Activated T-cell treated with anti-CD3 and anti-CD28 coated beads, Interleukin-2, amount 50 U/mL, for 72 hours (primary cell): ENCODE data around the gene APOL1. TPM values are rescaled to one million over a fixed set of nuclear protein-coding genes. Genes with fewer than 3 reads are reported as not detected.
"Not testable (repeated sequence)": the region's sequence is repeated elsewhere in the genome, so short reads cannot be mapped to it uniquely, and the experiment has no call there.

Source experiments
- ATAC-seq, 2 donors: fragments of 150-1000 bp; cut with Tn5 transposase; replicated peaks in 1 of 2; 2 replicates each; pipeline ENCODE4 v1.10.0; 2021; ENCODE audit warnings: moderate library complexity in 2 of 2, mild to moderate bottlenecking in 1 of 2
- DNase-seq, 2 donors: peaks; one replicate each; pipeline ENCODE4 v3.0.0; 2021 to 2022; ENCODE audit warnings: mixed read lengths in 1 of 2
- H3K27ac Mint-ChIP-seq: one replicate; pipeline ENCODE4 v1.8.0; 2022; ENCODE audit warnings: mild to moderate bottlenecking, moderate library complexity, mixed read lengths
- H3K27me3 Mint-ChIP-seq: one replicate; pipeline ENCODE4 v1.8.0; 2022; ENCODE audit warnings: low read depth, mixed read lengths
- H3K36me3 Mint-ChIP-seq, 2 donors: one replicate each; pipeline ENCODE4 v1.8.0; 2022; ENCODE audit warnings: mixed read lengths in 2 of 2, mild to moderate bottlenecking in 1 of 2; ENCODE audit not compliant: insufficient read depth in 2 of 2
- H3K4me1 Mint-ChIP-seq: one replicate; pipeline ENCODE4 v1.8.0; 2022; ENCODE audit warnings: low read depth, mixed read lengths
- H3K4me3 Mint-ChIP-seq, 2 donors: one replicate each; pipeline ENCODE4 v1.8.0; 2022; ENCODE audit warnings: mild to moderate bottlenecking in 2 of 2, mixed read lengths in 2 of 2, moderate library complexity in 2 of 2
- H3K9me3 Mint-ChIP-seq, 2 donors: one replicate each; pipeline ENCODE4 v1.8.0; 2022; ENCODE audit warnings: mixed read lengths in 2 of 2
- total RNA-seq, 2 donors: library from RNA; stranded (reverse); gene quantifications; one replicate each; pipeline ENCODE4 v1.2.3, GENCODE V29; 2022

Gene APOL1
- total RNA-seq, 2 donors from 2014 or later: 32.7 to 44.5 TPM

DNA sequence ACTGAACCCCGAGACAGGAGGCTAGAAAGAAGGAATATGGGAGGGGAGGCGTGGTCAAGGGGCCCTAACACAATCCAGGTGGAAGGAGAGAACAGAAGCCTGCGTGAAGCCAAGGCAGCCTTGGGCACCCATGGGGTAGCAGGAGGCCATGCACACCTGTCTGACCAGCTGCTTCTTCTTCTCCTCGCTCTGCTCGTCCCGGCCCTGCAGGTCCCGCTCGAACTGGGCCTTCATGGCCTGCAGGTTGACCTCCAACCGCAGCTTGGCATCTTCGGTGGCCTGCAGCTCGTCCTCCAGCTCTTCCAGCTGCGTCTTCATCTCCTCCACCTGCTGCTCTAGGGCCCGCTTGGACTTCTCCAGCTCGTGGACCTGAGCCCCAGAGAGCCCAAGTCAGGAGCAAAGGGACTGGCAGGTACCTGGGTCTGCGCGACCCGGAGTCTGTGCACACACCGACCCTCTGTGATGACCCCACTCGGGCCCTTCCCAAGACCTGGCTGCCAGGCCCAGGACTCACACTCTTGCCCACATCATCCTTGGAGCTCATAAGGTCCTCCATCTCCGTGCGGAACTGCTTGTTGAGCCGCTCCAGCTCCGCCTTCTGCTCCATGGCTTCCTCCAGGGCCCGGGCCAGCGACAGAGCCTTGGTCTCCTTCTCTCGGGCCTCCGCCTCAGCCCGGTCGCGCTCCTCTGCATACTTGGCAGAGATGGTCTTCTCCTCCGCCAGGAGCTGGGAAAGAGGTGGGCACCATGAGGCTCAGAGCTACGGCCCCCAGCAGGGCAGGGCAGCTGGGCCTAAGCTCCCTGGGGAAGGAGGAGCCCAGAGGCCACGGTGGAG lies 35.9 kb downstream of the APOL1 start:
- Mint-ChIP-seq H3K27me3 (no peaks in the 10 kb centered on the region), H3K36me3 (peaks cover 25 to 53% of the 10 kb centered on the region in 2 donors), H3K4me1 (peaks cover 15% of the 10 kb centered on the region), H3K4me3 (no peak overlapping the region), H3K27ac (peak overlapping the region; percentile 76), H3K9me3 (no peaks in the 10 kb centered on the region)
- ATAC-seq (no peak), DNase-seq (no peak)

DNA sequence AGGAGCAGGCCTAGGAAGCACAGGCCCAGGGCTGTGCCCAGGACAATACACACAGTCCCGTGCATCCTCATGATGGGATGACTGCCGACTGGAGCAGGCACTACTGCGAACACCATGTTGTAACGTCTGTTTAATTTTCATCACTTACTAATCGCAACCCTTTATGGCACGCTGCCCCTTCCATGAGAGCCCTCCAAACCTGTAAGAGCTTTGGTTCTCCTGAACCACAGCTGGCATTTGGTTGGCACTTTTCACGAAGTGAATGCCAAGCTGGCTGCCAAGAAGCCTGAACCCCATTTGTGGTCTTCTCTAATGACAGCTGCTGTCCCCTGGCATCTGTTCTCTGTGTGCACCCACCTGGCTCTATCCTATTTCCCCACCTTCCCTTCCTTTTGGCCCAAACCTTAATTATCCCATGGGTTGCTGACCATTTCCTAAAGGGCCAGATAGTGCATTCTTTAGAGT lies 36.5 kb downstream of the APOL1 start:
- no peaks in the 10 kb centered on the region for H3K9me3 Mint-ChIP-seq
- no peak overlapping the region for H3K4me3 Mint-ChIP-seq
- ATAC-seq (no peak), DNase-seq (no peak)
- peak overlapping the region; percentile 77 for H3K27ac Mint-ChIP-seq
- peaks cover 30 to 56% of the 10 kb centered on the region in 2 donors for H3K36me3 Mint-ChIP-seq
- H3K4me1 Mint-ChIP-seq: peaks cover 15% of the 10 kb centered on the region
- no peaks in the 10 kb centered on the region for H3K27me3 Mint-ChIP-seq

DNA sequence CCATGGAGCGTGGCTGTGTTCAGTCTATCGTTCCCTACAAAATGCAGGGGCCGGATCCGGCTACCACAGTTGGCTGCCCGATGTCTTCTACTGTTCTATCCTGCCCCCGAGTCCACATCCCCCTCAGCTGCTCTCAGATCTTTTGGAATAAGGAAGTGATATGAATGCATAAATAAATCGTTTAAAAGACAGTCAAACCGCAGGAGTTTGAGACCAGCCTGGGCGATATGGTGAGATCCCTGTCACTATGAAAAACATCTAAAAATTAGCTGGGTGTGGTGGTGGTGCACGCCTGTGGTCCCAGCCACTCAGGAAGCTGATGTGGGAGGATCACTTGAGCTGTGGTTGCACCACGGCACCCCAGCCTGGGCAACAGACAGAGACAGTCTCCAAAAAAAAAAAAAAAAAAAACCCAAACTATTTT lies 37.0 kb downstream of the APOL1 start:
- Mint-ChIP-seq H3K36me3 (peaks cover 31 to 59% of the 10 kb centered on the region in 2 donors), H3K4me1 (peaks cover 15% of the 10 kb centered on the region), H3K27ac (peak overlapping the region; percentile 77)
- DNase-seq, H3K27me3 Mint-ChIP-seq, H3K9me3 Mint-ChIP-seq, H3K4me3 Mint-ChIP-seq, ATAC-seq: not testable (repeated sequence)

DNA sequence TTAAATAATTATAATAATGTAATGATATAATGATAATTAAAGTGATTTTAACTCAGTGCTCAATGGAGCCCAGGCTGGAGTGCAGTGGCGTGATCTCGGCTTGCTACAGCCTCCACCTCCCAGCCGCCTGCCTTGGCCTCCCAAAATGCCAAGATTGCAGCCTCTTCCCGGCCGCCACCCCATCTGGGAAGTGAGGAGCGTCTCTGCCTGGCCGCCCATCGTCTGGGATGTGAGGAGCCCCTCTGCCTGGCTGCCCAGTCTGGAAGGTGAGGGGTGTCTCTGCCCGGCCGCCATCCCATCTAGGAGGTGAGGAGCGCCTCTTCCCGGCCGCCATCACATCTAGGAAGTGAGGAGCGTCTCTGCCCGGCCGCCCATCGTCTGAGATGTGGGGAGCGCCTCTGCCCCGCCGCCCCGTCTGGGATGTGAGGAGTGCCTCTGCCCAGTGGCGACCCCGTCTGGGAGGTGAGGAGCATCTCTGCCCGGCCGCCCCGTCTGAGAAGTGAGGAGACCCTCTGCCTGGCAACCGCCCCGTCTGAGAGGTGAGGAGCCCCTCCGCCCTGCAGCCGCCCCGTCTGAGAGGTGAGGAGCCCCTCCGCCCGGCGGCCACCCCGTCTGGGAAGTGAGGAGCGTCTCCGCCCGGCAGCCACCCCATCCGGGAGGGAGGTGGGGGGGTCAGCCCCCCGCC lies 37.6 kb downstream of the APOL1 start:
- Mint-ChIP-seq H3K4me1 (peaks cover 17% of the 10 kb centered on the region), H3K36me3 (peaks cover 33 to 63% of the 10 kb centered on the region in 2 donors)
- not testable (repeated sequence) for H3K27ac Mint-ChIP-seq, H3K9me3 Mint-ChIP-seq, DNase-seq, ATAC-seq, H3K27me3 Mint-ChIP-seq, H3K4me3 Mint-ChIP-seq

DNA sequence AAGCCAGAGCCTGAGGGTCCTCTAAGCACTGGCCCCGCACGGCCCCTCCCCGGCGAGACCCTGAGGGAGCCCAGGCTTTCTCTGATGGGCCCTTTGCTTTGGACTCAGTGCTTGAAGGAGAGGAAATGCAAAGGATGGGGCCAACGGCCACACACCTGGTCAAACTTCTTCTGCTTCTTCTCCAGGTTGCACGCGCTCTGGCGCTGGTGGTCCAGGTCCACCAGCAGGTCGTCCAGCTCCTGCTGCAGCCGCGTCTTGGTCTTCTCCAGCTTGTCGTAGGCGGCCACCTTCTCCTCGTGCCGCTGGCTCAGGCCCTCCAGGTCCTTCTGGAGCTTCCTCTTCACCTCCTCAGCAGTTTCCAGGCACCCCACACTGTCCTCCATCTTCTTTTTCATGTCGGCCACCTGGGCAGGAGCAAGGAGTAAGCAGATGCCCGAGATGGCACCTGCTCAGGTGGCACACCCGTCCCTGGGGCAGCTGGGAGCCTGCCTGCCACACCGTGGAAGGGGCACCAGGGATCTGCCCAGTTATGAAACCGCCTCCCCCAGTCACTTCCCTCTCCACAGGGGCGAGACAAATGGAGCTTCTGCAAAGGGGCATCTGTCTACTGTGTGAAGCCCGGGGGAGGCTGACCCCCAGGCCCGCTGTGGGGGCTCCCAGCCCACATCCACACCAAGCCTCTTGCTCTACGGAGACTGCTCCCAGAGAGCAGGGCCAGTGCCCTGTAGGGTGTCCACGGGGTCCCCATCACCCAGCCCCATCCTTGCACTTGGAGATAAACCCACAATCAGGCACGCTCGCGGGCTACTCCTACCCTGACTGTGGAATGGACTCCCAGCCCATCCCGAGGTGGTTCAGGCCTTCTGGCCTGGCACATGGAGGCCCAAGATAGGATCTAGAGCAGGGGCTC lies 39.2 kb downstream of the APOL1 start:
- no peak for ATAC-seq
- Mint-ChIP-seq H3K4me3 (no peak overlapping the region), H3K4me1 (peaks cover 21% of the 10 kb centered on the region), H3K36me3 (peaks cover 33 to 62% of the 10 kb centered on the region in 2 donors), H3K27me3 (no peaks in the 10 kb centered on the region), H3K9me3 (no peaks in the 10 kb centered on the region), H3K27ac (peak overlapping the region; percentile 28)
- no peak for DNase-seq

DNA sequence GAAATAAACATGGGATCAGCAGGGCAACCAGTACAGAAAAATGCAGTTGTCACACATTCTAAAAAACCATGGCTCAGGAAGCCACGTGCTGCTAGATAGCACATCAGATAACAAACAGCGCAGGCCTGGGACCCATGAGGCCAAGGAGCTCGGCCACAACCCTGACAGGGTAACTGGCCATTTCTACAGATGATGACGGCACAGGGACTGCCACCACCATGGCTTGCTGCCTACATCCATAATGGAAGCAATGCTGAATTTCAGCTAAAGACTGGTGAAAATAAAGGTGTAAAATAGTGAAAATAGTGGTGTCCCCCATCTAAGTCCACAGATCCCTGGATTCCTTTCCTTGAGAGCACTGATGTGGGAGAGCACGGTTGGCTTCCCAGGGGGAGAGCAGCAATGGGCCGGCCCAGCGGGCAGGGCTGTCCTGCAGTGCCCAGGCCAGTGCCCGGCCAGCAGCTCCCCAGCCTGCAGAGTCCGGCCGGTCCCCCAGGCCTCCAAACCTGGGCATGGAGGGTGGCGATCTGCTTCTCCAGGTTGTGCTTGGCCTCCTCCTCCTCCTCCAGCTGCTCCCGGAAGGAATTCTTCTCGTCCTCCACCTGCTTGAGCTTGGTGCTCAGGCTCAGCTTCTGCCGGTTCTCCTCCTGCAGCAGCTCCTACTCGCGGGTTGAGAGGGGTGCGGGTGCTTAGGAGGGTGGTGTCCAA lies 40.0 kb downstream of the APOL1 start:
- no peaks in the 10 kb centered on the region for H3K27me3 Mint-ChIP-seq
- no peaks in the 10 kb centered on the region for H3K9me3 Mint-ChIP-seq
- peaks cover 37 to 65% of the 10 kb centered on the region in 2 donors for H3K36me3 Mint-ChIP-seq
- ATAC-seq (no peak), DNase-seq (no peak)
- H3K27ac Mint-ChIP-seq: no peak overlapping the region
- H3K4me3 Mint-ChIP-seq: no peak overlapping the region
- peaks cover 21% of the 10 kb centered on the region for H3K4me1 Mint-ChIP-seq

DNA sequence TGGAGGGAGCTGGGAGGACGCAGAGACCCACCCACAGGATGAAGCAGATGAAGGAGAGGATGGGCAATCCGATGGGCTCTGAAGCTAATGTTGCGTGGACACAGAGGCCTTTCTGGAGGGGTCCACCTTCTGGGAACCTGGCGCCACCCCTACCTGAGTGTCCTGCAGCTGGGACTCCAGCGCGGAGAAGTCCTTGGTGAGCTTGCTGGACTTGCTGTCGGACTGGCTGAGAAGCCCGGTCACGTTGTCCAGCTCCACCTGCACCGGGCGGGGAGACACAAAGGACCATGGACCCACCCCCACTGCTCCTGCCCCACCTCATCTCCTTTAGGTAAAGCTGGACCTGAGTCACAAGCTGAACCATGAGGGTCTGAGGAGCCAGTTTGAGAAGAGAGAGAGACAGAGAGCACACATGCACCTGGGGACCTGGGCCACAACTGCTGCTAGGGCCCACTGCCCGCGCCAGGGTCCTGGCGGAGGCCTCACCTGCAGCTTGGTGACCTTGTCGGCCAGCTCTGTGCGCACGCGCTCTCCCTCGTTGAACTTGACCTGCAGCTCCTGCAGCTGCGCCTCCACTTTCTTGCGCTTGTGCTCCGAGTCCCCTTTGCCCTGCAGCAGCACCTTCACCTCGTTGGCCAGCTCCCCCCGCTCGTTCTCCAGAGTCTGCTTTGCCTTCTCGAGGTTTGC lies 40.8 kb downstream of the APOL1 start:
- no peak for DNase-seq
- peaks cover 21% of the 10 kb centered on the region for H3K4me1 Mint-ChIP-seq
- H3K36me3 Mint-ChIP-seq: peaks cover 34 to 63% of the 10 kb centered on the region in 2 donors
- ATAC-seq: no peak
- no peak overlapping the region for H3K4me3 Mint-ChIP-seq
- H3K9me3 Mint-ChIP-seq: no peaks in the 10 kb centered on the region
- H3K27me3 Mint-ChIP-seq: no peaks in the 10 kb centered on the region
- peak overlapping the region; percentile 36 for H3K27ac Mint-ChIP-seq

DNA sequence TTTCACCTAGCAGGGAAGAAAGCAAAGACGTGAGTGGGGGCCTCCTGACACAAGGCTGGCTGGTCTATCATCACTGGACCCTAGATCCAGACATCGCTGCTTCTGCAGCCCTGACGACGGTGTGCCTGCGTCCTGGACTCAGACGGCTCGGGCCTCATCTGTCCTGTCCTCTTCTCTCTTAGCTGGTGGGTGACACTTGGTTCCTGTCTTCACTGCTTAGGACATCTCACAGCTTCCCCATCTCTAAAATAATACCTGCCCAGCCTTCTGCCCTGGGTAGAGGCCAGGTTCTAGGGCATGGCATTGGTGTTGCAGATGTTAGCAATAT lies 41.3 kb downstream of the APOL1 start:
- DNase-seq (no peak), ATAC-seq (no peak)
- H3K27ac Mint-ChIP-seq: peak overlapping the region; percentile 36
- H3K4me3 Mint-ChIP-seq: no peak overlapping the region
- H3K36me3 Mint-ChIP-seq: peaks cover 32 to 60% of the 10 kb centered on the region in 2 donors
- H3K27me3 Mint-ChIP-seq: no peaks in the 10 kb centered on the region
- H3K4me1 Mint-ChIP-seq: peaks cover 21% of the 10 kb centered on the region
- H3K9me3 Mint-ChIP-seq: no peaks in the 10 kb centered on the region

DNA sequence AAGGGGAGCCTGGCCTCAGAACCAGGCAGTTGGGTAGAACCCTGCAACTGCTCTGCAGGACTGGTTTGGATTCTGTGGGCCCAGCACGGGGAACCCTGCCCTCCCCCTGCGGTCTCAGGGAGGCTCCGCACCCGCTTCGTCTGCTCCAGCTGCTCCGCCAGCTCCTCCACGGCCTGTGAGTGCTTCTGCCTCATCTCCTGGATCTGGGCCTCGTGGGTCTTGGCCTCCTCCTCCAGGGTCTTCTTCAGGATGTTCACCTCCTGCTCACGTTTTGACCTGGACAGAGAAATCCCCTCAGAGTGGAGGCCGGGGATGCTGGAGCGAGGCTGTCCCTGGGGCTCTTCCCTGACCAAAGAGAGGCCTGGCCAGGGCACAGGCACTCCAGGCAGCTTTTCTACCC lies 41.9 kb downstream of the APOL1 start:
- Mint-ChIP-seq H3K27ac (no peak overlapping the region), H3K36me3 (peaks cover 27 to 57% of the 10 kb centered on the region in 2 donors), H3K4me3 (no peak overlapping the region), H3K4me1 (peaks cover 18% of the 10 kb centered on the region), H3K27me3 (no peaks in the 10 kb centered on the region), H3K9me3 (no peaks in the 10 kb centered on the region)
- DNase-seq: no peak
- no peak for ATAC-seq

DNA sequence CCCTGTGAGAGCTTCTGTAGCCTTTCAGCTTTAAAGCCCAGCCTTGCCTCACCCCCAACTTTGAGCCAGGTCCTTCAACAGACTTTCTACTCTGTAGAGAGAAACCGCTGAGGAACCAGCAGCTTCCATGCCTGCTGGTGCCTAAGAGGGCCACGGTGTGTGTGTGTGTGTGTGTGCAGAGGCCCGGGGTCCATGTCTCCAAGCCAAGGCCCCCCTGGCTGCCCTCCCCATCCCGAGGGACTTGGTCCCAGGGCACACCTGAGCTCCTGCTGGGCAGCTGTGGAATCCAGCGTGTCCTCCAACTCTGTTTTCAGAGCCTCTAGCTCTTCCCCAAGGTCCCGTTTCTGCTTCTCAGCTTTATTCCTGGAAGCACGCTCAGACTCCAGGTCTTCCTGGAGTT lies 42.3 kb downstream of the APOL1 start:
- Mint-ChIP-seq H3K9me3 (no peaks in the 10 kb centered on the region), H3K4me1 (peaks cover 14% of the 10 kb centered on the region), H3K4me3 (no peak overlapping the region), H3K27ac (no peak overlapping the region), H3K36me3 (peaks cover 27 to 57% of the 10 kb centered on the region in 2 donors), H3K27me3 (no peaks in the 10 kb centered on the region)
- no peak for ATAC-seq
- DNase-seq: no peak

DNA sequence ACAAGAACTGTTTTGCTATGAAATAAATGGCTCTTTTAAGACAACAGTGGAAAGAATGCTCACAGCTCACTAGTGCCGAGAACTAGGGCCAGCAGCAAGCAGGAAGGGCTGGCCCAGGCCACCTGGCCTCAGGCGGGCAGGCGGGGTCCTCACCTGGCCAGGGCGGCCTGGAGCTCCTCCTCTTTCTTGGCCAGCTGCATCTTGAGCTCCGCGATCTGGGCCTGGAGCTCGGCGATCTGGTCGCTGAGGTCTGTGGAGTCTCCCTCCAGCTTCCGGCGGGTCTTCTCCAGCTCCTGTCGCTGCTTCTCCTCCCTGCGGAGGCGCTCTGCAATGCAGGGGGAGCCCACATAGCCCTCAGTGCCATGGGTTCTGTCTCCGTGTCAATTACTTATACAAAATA lies 43.8 kb downstream of the APOL1 start:
- Mint-ChIP-seq H3K9me3 (no peaks in the 10 kb centered on the region), H3K27me3 (no peaks in the 10 kb centered on the region), H3K36me3 (peaks cover 32 to 63% of the 10 kb centered on the region in 2 donors), H3K4me1 (peaks cover 15% of the 10 kb centered on the region), H3K4me3 (no peak overlapping the region), H3K27ac (no peak overlapping the region)
- DNase-seq (no peak), ATAC-seq (no peak)

DNA sequence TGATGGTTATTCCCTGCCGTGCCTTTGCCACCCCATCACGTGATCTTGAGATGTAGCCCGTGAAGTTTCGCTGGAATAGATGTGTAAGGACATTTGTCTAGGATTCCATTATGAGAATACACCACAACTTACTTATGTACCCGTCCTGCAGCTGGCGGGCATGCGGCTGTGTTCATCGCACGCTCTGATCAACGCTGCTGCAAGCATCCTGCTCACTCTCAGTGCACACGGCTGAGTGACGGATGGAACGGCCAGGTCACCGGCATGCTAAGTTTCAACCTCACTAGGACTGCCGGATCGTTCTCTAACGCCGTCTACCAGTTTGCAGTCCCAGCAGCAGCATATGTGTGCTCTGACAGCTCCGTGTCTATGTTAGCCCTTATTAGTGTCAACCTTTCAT lies 44.6 kb downstream of the APOL1 start:
- no peaks in the 10 kb centered on the region for H3K9me3 Mint-ChIP-seq
- DNase-seq (no peak), ATAC-seq (no peak)
- no peak overlapping the region for H3K4me3 Mint-ChIP-seq
- H3K36me3 Mint-ChIP-seq: peaks cover 28 to 56% of the 10 kb centered on the region in 2 donors
- peaks cover 11% of the 10 kb centered on the region for H3K4me1 Mint-ChIP-seq
- H3K27me3 Mint-ChIP-seq: no peaks in the 10 kb centered on the region
- peak overlapping the region; percentile 87 for H3K27ac Mint-ChIP-seq
